Effector memory CD4-positive, alpha-beta T cell (primary cell): ENCODE results near the gene MAPK8IP3.
A peak's percentile ranks its signal among the peaks of the same experiment; 100 is the strongest.

ENCODE experiments used
- DNase-seq, 3 donors: peaks; one replicate each; pipeline ENCODE4 v3.0.0-alpha.2; 2020
- H3K27ac ChIP-seq: 2 replicates; pipeline ENCODE4 v1.7.0; 2013; ENCODE audit warnings: mild to moderate bottlenecking, low read length, moderate library complexity; ENCODE audit not compliant: insufficient read depth, poor library complexity, severe bottlenecking
- H3K27me3 ChIP-seq: replicated peaks from 2 replicates; pipeline ENCODE4 v1.7.0; 2013; ENCODE audit warnings: mild to moderate bottlenecking, low read length; ENCODE audit not compliant: insufficient read depth, control insufficient read depth, poor library complexity, severe bottlenecking
- H3K36me3 ChIP-seq: 2 replicates; pipeline ENCODE4 v1.7.0; 2013; ENCODE audit warnings: mild to moderate bottlenecking, low read length, moderate library complexity; ENCODE audit not compliant: control insufficient read depth, insufficient read depth
- H3K4me1 ChIP-seq: 2 replicates; pipeline ENCODE4 v1.7.0; 2013; ENCODE audit warnings: low read length, mild to moderate bottlenecking; ENCODE audit not compliant: control insufficient read depth, insufficient read depth, poor library complexity, severe bottlenecking
- H3K4me3 ChIP-seq: 2 replicates; pipeline ENCODE4 v1.7.0; 2013; ENCODE audit warnings: low read length, low read depth, mild to moderate bottlenecking; ENCODE audit not compliant: insufficient read depth, poor library complexity, severe bottlenecking
- H3K9me3 ChIP-seq: 2 replicates; pipeline ENCODE4 v1.7.0; 2013; ENCODE audit warnings: mild to moderate bottlenecking, low read length, moderate library complexity; ENCODE audit not compliant: control insufficient read depth

Gene MAPK8IP3

DNA sequence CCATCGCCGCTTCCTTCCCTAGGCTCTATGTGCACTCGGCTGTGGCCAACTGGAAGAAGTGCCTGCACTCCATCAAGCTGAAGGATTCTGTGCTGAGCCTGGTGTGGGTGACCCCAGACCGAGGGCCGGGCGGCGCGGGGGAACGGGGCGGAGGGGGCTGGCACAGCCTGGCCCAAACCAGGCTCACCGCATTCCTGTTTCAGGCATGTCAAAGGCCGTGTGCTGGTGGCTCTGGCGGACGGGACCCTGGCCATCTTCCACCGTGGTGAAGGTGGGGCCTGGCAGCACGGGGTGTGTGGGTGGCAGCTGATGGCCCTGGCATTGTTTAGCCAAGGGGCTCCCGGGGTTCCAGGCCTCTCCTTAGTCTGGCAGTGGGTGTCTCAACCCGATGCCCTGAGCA is 60.7 kb downstream of the MAPK8IP3 start:
- no peak overlapping the region for H3K4me3 ChIP-seq
- H3K9me3 ChIP-seq = no peaks in the 10 kb centered on the region
- DNase-seq = no peak
- H3K36me3 ChIP-seq = peaks cover 59% of the 10 kb centered on the region
- peaks cover 7% of the 10 kb centered on the region for H3K4me1 ChIP-seq
- H3K27me3 ChIP-seq = no peaks in the 10 kb centered on the region
- no peak overlapping the region for H3K27ac ChIP-seq

DNA sequence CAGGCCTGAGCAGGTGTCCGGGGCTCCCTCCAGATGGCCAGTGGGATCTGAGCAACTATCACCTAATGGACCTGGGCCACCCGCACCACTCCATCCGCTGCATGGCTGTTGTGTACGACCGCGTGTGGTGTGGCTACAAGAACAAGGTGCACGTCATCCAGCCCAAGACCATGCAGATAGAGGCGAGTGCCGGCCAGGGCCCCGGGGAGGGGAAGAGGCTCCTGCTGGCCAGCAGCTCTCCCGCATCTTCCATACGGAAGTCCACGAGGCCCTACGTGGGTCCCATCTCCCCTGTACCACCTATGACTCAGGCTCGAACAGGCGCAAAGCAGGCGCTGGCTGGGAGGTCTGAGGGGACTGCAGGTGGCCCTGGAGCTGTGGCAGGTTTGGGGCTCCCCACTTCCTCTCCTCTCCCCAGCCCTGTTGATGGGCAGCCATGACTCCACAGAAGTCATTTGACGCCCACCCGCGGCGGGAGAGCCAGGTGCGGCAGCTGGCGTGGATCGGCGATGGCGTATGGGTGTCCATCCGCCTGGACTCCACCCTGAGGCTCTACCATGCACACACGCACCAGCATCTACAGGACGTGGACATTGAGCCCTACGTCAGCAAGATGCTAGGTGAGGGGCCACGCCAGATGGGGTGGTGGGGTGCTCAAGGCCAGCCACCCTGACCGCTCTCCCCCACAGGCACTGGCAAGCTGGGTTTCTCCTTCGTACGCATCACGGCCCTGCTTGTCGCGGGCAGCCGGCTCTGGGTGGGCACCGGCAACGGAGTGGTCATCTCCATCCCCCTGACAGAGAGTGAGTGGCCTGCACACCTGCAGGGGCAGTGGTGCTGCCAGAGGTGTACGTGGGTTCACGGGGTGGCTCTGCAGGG is 61.4 kb downstream of the MAPK8IP3 start:
- peaks cover 53% of the 10 kb centered on the region for H3K36me3 ChIP-seq
- no peak overlapping the region for H3K27ac ChIP-seq
- no peaks in the 10 kb centered on the region for H3K27me3 ChIP-seq
- H3K4me1 ChIP-seq = peaks cover 13% of the 10 kb centered on the region
- H3K9me3 ChIP-seq = no peaks in the 10 kb centered on the region
- no peak overlapping the region for H3K4me3 ChIP-seq
- DNase-seq = no peak

DNA sequence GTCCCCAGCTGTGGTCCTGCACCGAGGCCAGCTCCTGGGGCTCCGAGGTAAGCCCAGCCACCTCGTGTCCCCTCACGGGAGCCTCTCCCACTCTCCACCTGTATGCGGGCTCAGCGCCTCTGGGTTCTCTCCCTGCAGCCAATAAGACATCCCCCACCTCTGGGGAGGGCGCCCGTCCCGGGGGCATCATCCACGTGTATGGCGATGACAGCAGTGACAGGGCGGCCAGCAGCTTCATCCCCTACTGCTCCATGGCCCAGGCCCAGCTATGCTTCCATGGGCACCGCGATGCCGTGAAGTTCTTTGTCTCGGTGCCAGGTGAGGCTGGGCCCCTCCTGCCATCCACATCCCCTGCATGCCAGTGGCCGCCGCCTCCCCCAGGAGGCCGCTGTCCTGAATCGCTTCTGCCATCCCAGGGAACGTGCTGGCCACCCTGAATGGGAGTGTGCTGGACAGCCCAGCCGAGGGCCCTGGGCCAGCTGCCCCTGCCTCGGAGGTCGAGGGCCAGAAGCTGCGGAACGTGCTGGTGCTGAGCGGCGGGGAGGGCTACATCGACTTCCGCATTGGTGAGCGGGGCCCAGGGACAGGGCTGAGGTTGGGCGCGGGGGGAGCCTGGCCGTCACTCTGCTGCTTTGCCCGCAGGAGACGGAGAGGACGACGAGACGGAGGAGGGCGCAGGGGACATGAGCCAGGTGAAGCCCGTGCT is 62.2 kb downstream of the MAPK8IP3 start:
- H3K36me3 ChIP-seq = peaks cover 46% of the 10 kb centered on the region
- no peak for DNase-seq
- no peak overlapping the region for H3K4me3 ChIP-seq
- H3K9me3 ChIP-seq = no peaks in the 10 kb centered on the region
- peaks cover 15% of the 10 kb centered on the region for H3K4me1 ChIP-seq
- no peaks in the 10 kb centered on the region for H3K27me3 ChIP-seq
- no peak overlapping the region for H3K27ac ChIP-seq

DNA sequence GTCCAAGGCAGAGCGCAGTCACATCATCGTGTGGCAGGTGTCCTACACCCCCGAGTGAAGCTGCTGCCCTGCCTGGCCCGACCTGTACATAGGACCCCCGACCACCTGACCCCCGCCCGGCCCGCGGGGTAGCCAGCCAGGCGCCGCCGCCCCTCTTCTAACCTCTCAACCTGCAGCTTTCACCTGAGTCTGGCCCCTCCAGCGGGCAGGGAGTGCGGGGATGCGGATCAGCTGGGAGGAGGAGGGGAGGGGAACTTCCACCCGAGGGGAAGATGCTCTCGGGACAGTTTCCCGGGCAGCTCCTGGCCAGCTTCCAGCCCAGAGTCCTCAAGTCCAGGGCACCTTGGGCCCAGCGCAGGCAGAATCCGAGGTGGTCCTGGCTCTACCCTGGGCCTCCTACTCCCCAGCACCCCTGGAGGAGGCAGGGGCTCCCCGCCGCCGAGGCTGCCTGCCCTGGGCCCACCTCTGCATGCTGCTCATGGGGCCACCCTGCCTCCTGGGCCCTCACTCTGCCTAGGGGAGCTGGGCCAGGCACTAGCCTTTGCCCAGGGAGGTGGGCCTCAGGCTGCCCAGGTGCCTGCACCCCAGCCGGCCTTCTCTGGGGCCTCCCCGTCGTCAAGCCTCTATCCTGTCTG is 62.9 kb downstream of the MAPK8IP3 start:
- H3K9me3 ChIP-seq = no peaks in the 10 kb centered on the region
- no peak for DNase-seq
- H3K4me1 ChIP-seq = peaks cover 19% of the 10 kb centered on the region
- H3K4me3 ChIP-seq = no peak overlapping the region
- H3K27ac ChIP-seq = no peak overlapping the region
- peaks cover 43% of the 10 kb centered on the region for H3K36me3 ChIP-seq
- no peaks in the 10 kb centered on the region for H3K27me3 ChIP-seq

DNA sequence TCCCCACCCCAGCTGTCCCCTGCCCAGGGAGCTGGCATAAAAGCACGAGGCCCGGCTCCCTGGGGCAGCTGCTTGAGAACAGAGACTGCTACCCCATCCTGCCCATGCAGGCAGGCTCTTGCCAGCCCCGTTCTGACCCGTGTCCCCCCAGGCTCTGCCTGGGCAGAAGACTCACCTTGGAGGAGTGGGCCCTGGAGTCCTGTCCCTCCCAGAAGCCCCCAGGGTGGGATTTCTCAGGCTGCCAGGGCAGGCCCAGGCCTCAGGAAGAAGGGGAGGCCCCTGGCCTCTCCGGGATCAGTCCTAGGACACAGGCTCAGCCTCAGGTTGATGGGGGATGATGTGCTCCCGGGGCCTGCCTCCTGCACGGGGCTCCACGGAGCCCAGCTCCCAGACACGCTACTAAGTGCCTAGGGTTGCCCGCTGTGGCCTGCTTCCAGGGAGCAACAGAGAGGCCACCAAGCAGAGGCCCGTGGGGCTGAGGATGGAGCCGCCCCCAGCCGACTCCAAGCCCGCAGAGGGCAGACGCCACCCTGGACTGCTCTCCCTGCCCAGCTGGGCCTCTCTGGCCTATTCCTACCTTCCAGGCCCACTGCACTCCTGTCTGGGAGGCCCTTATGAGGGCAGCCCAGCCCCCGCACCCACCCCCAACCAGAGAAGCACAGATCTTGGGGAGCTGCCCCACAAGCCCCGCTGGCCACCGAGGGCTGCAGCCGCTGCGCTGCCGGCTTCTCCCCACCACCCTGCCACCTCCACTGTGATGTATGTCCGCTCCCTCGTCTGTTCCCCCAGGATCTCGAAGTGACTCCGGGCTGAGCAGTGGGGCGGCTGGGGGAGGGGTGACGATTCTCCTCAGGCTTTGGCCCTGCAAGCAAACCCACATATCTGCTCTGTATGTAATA is 63.7 kb downstream of the MAPK8IP3 start:
- DNase-seq = no peak
- Histone ChIP-seq H3K4me1 (peaks cover 27% of the 10 kb centered on the region), H3K4me3 (no peak overlapping the region), H3K36me3 (peaks cover 43% of the 10 kb centered on the region), H3K9me3 (no peaks in the 10 kb centered on the region), H3K27ac (no peak overlapping the region), H3K27me3 (no peaks in the 10 kb centered on the region)

DNA sequence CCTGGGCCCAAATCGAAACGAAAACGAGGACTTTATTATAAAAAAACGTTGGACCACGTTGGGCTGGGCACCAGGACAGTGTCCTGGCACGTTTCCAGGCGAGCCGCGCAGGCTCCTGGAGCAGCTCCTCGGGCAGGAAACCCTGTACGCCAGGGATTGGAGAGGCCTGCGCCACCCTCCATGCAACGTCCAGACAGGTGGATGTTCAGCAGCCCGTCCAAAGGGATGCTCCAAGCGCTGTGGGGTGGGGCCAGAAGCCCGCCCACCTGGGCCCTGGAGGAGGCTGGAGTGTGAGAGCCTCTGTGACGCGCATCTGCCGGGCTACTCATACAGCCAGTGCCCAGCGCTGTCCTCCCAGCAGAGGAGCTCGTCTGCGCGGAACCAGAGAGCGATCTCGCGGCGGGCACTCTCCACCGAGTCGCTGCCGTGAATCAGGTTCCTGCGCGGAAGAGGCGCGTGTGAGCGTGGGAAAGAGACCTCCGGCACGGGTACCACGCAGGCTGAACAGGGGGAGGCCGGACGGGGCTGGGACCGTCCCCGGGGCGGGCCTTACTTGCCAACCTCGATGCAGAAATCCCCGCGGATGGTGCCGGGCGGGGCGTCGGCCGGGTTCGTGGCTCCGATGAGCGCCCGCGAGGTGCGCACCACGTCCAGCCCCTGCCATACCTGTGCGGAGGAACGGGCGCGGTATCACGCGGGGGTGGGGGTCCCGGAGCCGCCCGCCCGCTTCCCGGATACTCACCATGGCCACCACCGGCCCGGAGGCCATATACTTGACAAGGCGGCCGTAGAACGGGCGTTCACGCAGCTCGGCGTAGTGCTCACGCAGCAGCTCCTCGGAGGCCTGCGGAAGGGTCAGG is 64.6 kb downstream of the MAPK8IP3 start:
- Histone ChIP-seq H3K9me3 (no peaks in the 10 kb centered on the region), H3K4me1 (peaks cover 27% of the 10 kb centered on the region), H3K27ac (peak overlapping the region; percentile 82)

DNA sequence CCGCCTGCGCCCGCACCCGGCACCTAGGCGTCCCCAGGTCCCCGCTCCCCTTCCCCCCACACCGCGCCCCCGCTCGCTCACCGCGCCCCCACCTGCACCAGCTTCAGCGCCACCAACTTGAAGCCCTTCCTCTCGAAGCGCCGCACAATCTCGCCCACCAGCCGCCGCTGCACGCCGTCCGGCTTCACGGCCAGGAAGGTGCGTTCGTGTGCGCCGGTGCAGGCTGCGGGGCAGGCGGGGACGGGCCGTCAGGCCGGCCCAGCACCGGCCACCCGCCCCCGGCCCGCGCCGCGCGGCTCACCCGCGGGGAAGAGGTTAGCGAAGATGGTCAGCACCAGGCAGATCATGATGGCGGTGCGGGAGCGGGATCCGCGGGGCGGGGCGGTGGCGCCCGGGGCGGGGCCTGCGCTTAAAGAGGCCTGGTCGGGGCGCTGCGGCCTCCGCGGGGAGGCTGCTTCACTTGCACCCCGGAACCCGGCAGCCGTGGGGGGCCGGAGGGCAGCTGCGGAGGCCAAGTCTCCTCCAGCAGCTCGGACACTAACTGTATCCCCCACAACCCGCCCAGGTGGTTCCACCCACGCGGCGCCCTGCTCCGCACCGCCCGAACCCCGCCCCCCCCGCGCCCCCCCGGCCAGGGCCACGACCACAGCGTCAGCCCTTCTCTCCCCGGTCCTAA is 65.3 kb downstream of the MAPK8IP3 start, which contains the start of gene NME3:
TSS of gene NME3 (minus strand) at position 356 of the 676 bp plus-strand sequence. CDS start at position 347, 9 bp downstream.
- H3K36me3 ChIP-seq = peaks cover 33% of the 10 kb centered on the region
- H3K9me3 ChIP-seq = no peaks in the 10 kb centered on the region
- H3K4me1 ChIP-seq = peaks cover 27% of the 10 kb centered on the region
- H3K27me3 ChIP-seq = no peaks in the 10 kb centered on the region
- H3K27ac ChIP-seq = peak within 1 kb of the TSS; percentile 82
- peak within 1 kb of the TSS; percentile 95 for H3K4me3 ChIP-seq
- peak; percentile 41 to 61 (median 60) for DNase-seq

More for the DNA sequence above, 64.6 kb downstream of the MAPK8IP3 start:
- peak overlapping the region; percentile 95 for H3K4me3 ChIP-seq
- H3K36me3 ChIP-seq = peaks cover 35% of the 10 kb centered on the region
- H3K27me3 ChIP-seq = no peaks in the 10 kb centered on the region
- peak; percentile 28 to 39 (median 29) for DNase-seq

DNA sequence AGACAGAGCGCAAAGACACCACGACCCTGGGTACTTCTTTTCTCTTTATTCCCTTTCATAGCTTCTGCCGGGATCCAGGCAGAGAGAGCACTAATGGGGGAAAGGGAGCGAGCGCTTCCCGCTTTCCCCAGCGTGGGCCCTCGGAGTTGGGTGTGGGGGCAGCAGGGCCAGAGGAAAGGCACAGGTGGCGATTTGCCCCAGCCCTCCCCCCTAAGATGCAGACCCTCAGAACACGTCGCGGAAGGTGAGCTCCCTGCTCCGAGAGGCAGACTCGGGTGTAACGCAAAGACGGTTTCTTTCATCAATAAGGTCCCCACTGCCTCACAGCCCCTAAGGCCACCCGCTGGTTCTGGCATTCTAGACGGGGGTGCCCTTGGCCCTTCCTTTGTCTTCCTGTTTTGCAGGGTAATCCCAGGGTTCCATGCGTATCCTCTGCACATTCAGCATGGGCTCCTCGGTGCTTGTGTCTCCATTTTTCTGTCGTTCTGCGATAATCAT is 65.9 kb downstream of the MAPK8IP3 start:
- DNase-seq = no peak
- H3K27me3 ChIP-seq = no peaks in the 10 kb centered on the region
- no peaks in the 10 kb centered on the region for H3K9me3 ChIP-seq
- peak overlapping the region; percentile 82 for H3K27ac ChIP-seq
- H3K4me1 ChIP-seq = peaks cover 27% of the 10 kb centered on the region
- H3K4me3 ChIP-seq = peak overlapping the region; percentile 95
- peaks cover 34% of the 10 kb centered on the region for H3K36me3 ChIP-seq
